SK-N-SH (cell line): Measurements from ENCODE around the gene PPP1R3D. TPM values are rescaled to one million over a fixed set of nuclear protein-coding genes. Genes with fewer than 3 reads are reported as not detected.

Source experiments
- CTCF ChIA-PET: fragments of 300-600, 350-600 bp; formaldehyde crosslinking; extraction: SDS; loops from one replicate; lab custom pipeline; 2021; lab: Yijun Ruan, JAX
- POLR2A ChIA-PET: fragments of 350-600 bp; sonication (Branson Sonifier 250); formaldehyde crosslinking; extraction: SDS; loops from one replicate; lab custom pipeline; 2020; ENCODE audit warnings: antibody characterized with exemption, inconsistent platforms; lab: Yijun Ruan, JAX
- DNase-seq: peaks from one replicate; pipeline ENCODE4 v3.0.0; 2012
- H2AFZ ChIP-seq: fragments of 200-600 bp; sonication (generic); 2 replicates; pipeline ENCODE4 v1.8.1; 2016; ENCODE audit warnings: antibody characterized with exemption, mild to moderate bottlenecking, low read depth
- H3F3A ChIP-seq: fragments of 200-600 bp; sonication (generic); replicated peaks from 2 replicates; pipeline ENCODE3; 2016; ENCODE audit warnings: antibody characterized with exemption, mild to moderate bottlenecking; ENCODE audit not compliant: insufficient read depth
- H3K27ac ChIP-seq, 2 experiments: fragments of 200-500 bp in 1 of 2; fragments of 200-600 bp in 1 of 2; sonication (Bioruptor generic) in 1 of 2; sonication (generic), shearing (Covaris generic) in 1 of 2; 2 replicates each; pipeline versions ENCODE4 v1.5.1 to v1.6.1; 2014 to 2016; ENCODE audit warnings: low read depth in 2 of 2, inconsistent platforms in 1 of 2, low read length in 1 of 2, mild to moderate bottlenecking in 1 of 2, mixed read lengths in 1 of 2
- H3K27me3 ChIP-seq: fragments of 200-600 bp; sonication (generic), shearing (Covaris generic); 2 replicates; pipeline ENCODE4 v1.6.1; 2016; ENCODE audit warnings: mixed run types; ENCODE audit not compliant: insufficient read depth
- H3K36me3 ChIP-seq, 2 experiments: fragments of 200-500 bp in 1 of 2; fragments of 200-600 bp in 1 of 2; sonication (Bioruptor generic) in 1 of 2; sonication (generic) in 1 of 2; replicated peaks in 1 of 2; 2 replicates each; pipeline versions ENCODE3 to v1.5.1; 2014 to 2016; ENCODE audit warnings: low read length in 1 of 2, mild to moderate bottlenecking in 1 of 2; ENCODE audit not compliant: insufficient read depth in 2 of 2, control insufficient read depth in 1 of 2
- H3K4me1 ChIP-seq, 2 experiments: fragments of 200-500 bp in 1 of 2; fragments of 200-600 bp in 1 of 2; sonication (Bioruptor generic) in 1 of 2; sonication (generic), shearing (Covaris generic) in 1 of 2; 2 replicates each; pipeline versions ENCODE4 v1.5.1 to v1.6.1; 2014 to 2016; ENCODE audit warnings: low read depth in 1 of 2, low read length in 1 of 2, mixed run types in 1 of 2; ENCODE audit not compliant: insufficient read depth in 2 of 2, control insufficient read depth in 1 of 2
- H3K4me2 ChIP-seq: fragments of 200-600 bp; sonication (generic), shearing (Covaris generic); 2 replicates; pipeline ENCODE4 v1.6.1; 2017; ENCODE audit warnings: mixed run types
- H3K4me3 ChIP-seq, 2 experiments: fragments of 200-500 bp in 1 of 2; fragments of 200-600 bp in 1 of 2; sonication (Bioruptor generic) in 1 of 2; sonication (generic), shearing (Covaris generic) in 1 of 2; 2 replicates each; pipeline versions ENCODE4 v1.5.1 to v1.8.1; 2014 to 2016; ENCODE audit warnings: low read depth in 2 of 2, inconsistent platforms in 1 of 2, low read length in 1 of 2, mild to moderate bottlenecking in 1 of 2, mixed read lengths in 1 of 2, moderate library complexity in 1 of 2
- H3K79me2 ChIP-seq: fragments of 200-600 bp; sonication (generic); 2 replicates; pipeline ENCODE4 v1.8.1; 2017; ENCODE audit warnings: mild to moderate bottlenecking; ENCODE audit not compliant: insufficient read depth
- H3K9ac ChIP-seq: fragments of 200-600 bp; sonication (generic); 2 replicates; pipeline ENCODE4 v1.6.1; 2017; ENCODE audit warnings: mixed run types
- H3K9me2 ChIP-seq: fragments of 200-600 bp; sonication (generic); 2 replicates; pipeline ENCODE4 v1.6.1; 2017; ENCODE audit warnings: mixed run types
- H3K9me3 ChIP-seq: fragments of 200-600 bp; sonication (generic); 2 replicates; pipeline ENCODE4 v1.6.1; 2017; ENCODE audit warnings: mixed run types, mild to moderate bottlenecking, moderate library complexity
- H4K20me1 ChIP-seq: fragments of 200-600 bp; sonication (generic); 2 replicates; pipeline ENCODE4 v1.6.1; 2017; ENCODE audit warnings: mild to moderate bottlenecking, mixed run types; ENCODE audit not compliant: insufficient read depth
- CHD2 ChIP-seq: fragments of 150-350 bp; IDR thresholded peaks from 2 replicates; pipeline ENCODE4 v1.6.1; 2018; ENCODE audit warnings: low read length; ENCODE audit not compliant: partially characterized antibody
- FOSL2 ChIP-seq: IDR thresholded peaks from 2 replicates; pipeline ENCODE4 v1.4.0; 2012; ENCODE audit warnings: low read depth, mild to moderate bottlenecking, moderate library complexity, borderline replicate concordance
- FOXJ3 ChIP-seq: sonication (generic); formaldehyde crosslinking; IDR thresholded peaks from 2 replicates; pipeline ENCODE4 v1.5.1; 2020; ENCODE audit warnings: mild to moderate bottlenecking, missing genetic modification reagents
- FOXM1 ChIP-seq: IDR thresholded peaks from 2 replicates; pipeline ENCODE4 v1.4.0; 2012; ENCODE audit warnings: low read depth, mild to moderate bottlenecking
- GATA2 ChIP-seq: sonication (generic); formaldehyde crosslinking; IDR thresholded peaks from 2 replicates; pipeline ENCODE4 v1.5.0; 2020; ENCODE audit warnings: mild to moderate bottlenecking, missing genetic modification reagents
- IRF3 ChIP-seq: fragments of 150-350 bp; IDR thresholded peaks from 2 replicates; pipeline ENCODE4 v1.6.1; 2016; ENCODE audit warnings: mild to moderate bottlenecking, low read depth, low read length
- MAX ChIP-seq: IDR thresholded peaks from 2 replicates; pipeline ENCODE4 v1.4.0; 2012; ENCODE audit warnings: low read depth
- MEF2A ChIP-seq: IDR thresholded peaks from 2 replicates; pipeline ENCODE4 v1.4.0; 2012; ENCODE audit warnings: low read depth, borderline replicate concordance
- MXI1 ChIP-seq: IDR thresholded peaks from 2 replicates; pipeline ENCODE4 v1.6.1; 2012; ENCODE audit warnings: mild to moderate bottlenecking, low read depth, low read length, improper control_type of control experiment
- NFIC ChIP-seq: IDR thresholded peaks from 2 replicates; pipeline ENCODE4 v1.4.0; 2012; ENCODE audit warnings: borderline replicate concordance
- NRF1 ChIP-seq: IDR thresholded peaks from 2 replicates; pipeline ENCODE4 v1.6.1; 2012; ENCODE audit warnings: low read depth, mild to moderate bottlenecking, low read length
- RCOR1 ChIP-seq: fragments of 150-350 bp; IDR thresholded peaks from 2 replicates; pipeline ENCODE4 v1.6.1; 2017; ENCODE audit warnings: antibody characterized with exemption, low read length
- RFX5 ChIP-seq: IDR thresholded peaks from 2 replicates; pipeline ENCODE4 v1.6.1; 2012; ENCODE audit warnings: mild to moderate bottlenecking, improper control_type of control experiment, low read length
- RXRA ChIP-seq: IDR thresholded peaks from 2 replicates; pipeline ENCODE4 v1.4.0; 2012; ENCODE audit warnings: low read depth, mild to moderate bottlenecking, borderline replicate concordance
- SIN3A ChIP-seq: IDR thresholded peaks from 2 replicates; pipeline ENCODE4 v1.6.1; 2012; ENCODE audit warnings: low read depth, mild to moderate bottlenecking, low read length, moderate library complexity, borderline replicate concordance
- TCF12 ChIP-seq: IDR thresholded peaks from 2 replicates; pipeline ENCODE4 v1.4.0; 2012
- TEAD4 ChIP-seq: IDR thresholded peaks from 2 replicates; pipeline ENCODE4 v1.4.0; 2012; ENCODE audit warnings: mild to moderate bottlenecking, borderline replicate concordance; ENCODE audit not compliant: insufficient read depth
- USF1 ChIP-seq: IDR thresholded peaks from 2 replicates; pipeline ENCODE4 v1.4.0; 2012; ENCODE audit warnings: low read depth, borderline replicate concordance
- USF2 ChIP-seq: fragments of 150-350 bp; IDR thresholded peaks from 2 replicates; pipeline ENCODE4 v1.6.1; 2017; ENCODE audit warnings: antibody characterized with exemption, low read length, low read depth, borderline replicate concordance
- YY1 ChIP-seq: IDR thresholded peaks from 2 replicates; pipeline ENCODE4 v1.4.0; 2012; ENCODE audit warnings: low read depth, mild to moderate bottlenecking
- WGBS: methylation state at CpG from one replicate; pipeline ENCODE4 v1.1.6; 2017; ENCODE audit warnings: low lambda C conversion rate; 5-methylcytosine and 5-hydroxymethylcytosine counted together
- polyA plus RNA-seq, 3 experiments: library from polyadenylated mRNA; depleted of rRNA; stranded (reverse); fragments of >200 nt; gene quantifications; 2 replicates each; pipeline ENCODE4 v1.2.3, GENCODE V29; 2012
- TF ChIP-seq, protein P1 (sequence below): IDR thresholded peaks from 2 replicates; pipeline ENCODE4; 2012

Gene PPP1R3D
- polyA plus RNA-seq, 1 of the 3 experiments (the other 2 are of a cell fraction), result 0.87 TPM

DNA sequence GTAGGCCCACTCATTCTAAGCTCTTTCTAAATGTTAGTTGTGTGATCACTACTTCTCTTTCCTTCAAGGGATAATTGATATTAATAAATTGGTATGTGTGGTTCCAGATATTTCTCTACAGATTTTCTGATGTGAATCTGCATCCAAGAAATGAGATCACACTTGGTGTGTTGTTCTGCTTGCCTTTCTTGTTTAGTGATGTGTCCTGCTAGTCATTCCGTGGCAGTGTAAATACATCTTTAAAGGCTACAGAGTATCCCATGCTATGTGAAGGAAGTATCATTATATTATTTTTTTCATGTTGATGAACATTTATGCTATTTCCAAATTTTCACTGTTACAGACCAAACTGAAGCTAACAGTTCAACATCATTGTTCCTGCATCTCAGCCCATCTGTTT is 31.3 kb upstream of the PPP1R3D start:
- Histone ChIP-seq H3K9ac (no peak overlapping the region), H2AFZ (no peak overlapping the region), H3K4me3 (no peak overlapping the region), H3K27me3 (no peaks in the 10 kb centered on the region), H4K20me1 (no peaks in the 10 kb centered on the region), H3K4me2 (no peak overlapping the region), H3K9me2 (no peaks in the 10 kb centered on the region), H3F3A (no peaks in the 10 kb centered on the region), H3K9me3 (no peaks in the 10 kb centered on the region), H3K79me2 (no peaks in the 10 kb centered on the region), H3K27ac (no peak overlapping the region), H3K36me3 (no peaks in the 10 kb centered on the region), H3K4me1 (no peaks in the 10 kb centered on the region)
- CTCF ChIA-PET, result no interaction called here
- DNase-seq, result no peak
- 30% methylated on average over 1 of the region's 1 CpG for WGBS
- TF ChIP-seq FOXM1, result no peak
- TF ChIP-seq RFX5, result no peak
- no peak for TF ChIP-seq CHD2
- TF ChIP-seq NRF1, result no peak
- POLR2A ChIA-PET, result no interaction called here

GRCh38 chr20:59966428-59966827 is 26.3 kb upstream of the PPP1R3D start:
- no peak overlapping the region for H3K4me2 ChIP-seq
- H3K27me3 ChIP-seq, result no peaks in the 10 kb centered on the region
- TF ChIP-seq FOXJ3 (CRISPR knock-in tag) (no peak), TEAD4 (no peak), YY1 (no peak), RCOR1 (no peak), MAX (no peak), IRF3 (no peak), TCF12 (no peak), RXRA (no peak)
- H3K27ac ChIP-seq, result no peak overlapping the region
- no peaks in the 10 kb centered on the region for H3F3A ChIP-seq
- CTCF ChIA-PET, result interaction anchor here (2.7 kb wide), 1 partner anchor 11 kb away, joined by 7 read pairs; no protein-coding TSS in a partner anchor
- POLR2A ChIA-PET, result no interaction called here
- DNase-seq, result no peak
- H3K9me3 ChIP-seq, result no peaks in the 10 kb centered on the region
- H2AFZ ChIP-seq, result no peak overlapping the region
- no peaks in the 10 kb centered on the region for H3K79me2 ChIP-seq
- H3K4me3 ChIP-seq, result no peak overlapping the region
- H3K36me3 ChIP-seq, result no peaks in the 10 kb centered on the region
- 49% methylated on average over 3 of the region's 3 CpGs for WGBS
- H3K9me2 ChIP-seq, result no peaks in the 10 kb centered on the region
- no peaks in the 10 kb centered on the region for H4K20me1 ChIP-seq
- no peak overlapping the region for H3K9ac ChIP-seq
- H3K4me1 ChIP-seq, result no peaks in the 10 kb centered on the region

DNA sequence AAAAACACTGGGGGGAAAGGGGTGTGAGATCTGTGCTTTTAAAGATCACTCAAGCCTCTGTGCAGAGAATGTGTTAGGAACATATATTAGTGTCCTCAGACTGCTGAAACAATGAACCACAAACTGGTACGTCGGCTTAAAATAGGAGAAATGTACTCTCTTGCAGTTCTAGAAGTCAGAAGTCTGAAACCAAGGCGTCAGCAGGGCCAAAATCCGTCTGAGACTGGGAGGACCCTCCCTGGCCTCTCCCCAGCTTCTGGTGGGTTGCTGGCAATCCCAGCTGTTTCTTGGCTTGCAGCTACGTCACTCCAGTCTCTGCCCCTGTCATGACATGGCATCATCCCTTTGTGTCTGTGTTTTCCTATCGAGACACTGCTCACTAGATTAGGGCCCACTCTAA is 22.1 kb upstream of the PPP1R3D start:
- no peaks in the 10 kb centered on the region; a peak in 1 of 4 replicates for H3K4me1 ChIP-seq
- no peak overlapping the region for H3K9ac ChIP-seq
- H3K27ac ChIP-seq, result no peak overlapping the region
- POLR2A ChIA-PET, result no interaction called here
- H3K9me2 ChIP-seq, result no peaks in the 10 kb centered on the region
- H3F3A ChIP-seq, result no peaks in the 10 kb centered on the region
- 47% methylated on average over 6 of the region's 6 CpGs for WGBS
- no peaks in the 10 kb centered on the region for H4K20me1 ChIP-seq
- no peak overlapping the region for H2AFZ ChIP-seq
- no peaks in the 10 kb centered on the region for H3K9me3 ChIP-seq
- no peaks in the 10 kb centered on the region for H3K36me3 ChIP-seq
- no peak for DNase-seq
- H3K4me3 ChIP-seq, result no peak overlapping the region
- no peak overlapping the region for H3K4me2 ChIP-seq
- H3K79me2 ChIP-seq, result no peaks in the 10 kb centered on the region
- H3K27me3 ChIP-seq, result no peaks in the 10 kb centered on the region
- CTCF ChIA-PET, result interaction anchor here (2.7 kb wide), 1 partner anchor 28 kb away, joined by 9 read pairs; the partner anchor contains the start of gene SYCP2
- TF ChIP-seq USF1 (no peak), NFIC (no peak), USF2 (no peak), GATA2 (CRISPR knock-in tag) (no peak), NRF1 (no peak), MEF2A (no peak), SIN3A (no peak), TEAD4 (no peak), FOSL2 (no peak), TCF12 (no peak), MXI1 (no peak)
- TF ChIP-seq, protein P1, sequence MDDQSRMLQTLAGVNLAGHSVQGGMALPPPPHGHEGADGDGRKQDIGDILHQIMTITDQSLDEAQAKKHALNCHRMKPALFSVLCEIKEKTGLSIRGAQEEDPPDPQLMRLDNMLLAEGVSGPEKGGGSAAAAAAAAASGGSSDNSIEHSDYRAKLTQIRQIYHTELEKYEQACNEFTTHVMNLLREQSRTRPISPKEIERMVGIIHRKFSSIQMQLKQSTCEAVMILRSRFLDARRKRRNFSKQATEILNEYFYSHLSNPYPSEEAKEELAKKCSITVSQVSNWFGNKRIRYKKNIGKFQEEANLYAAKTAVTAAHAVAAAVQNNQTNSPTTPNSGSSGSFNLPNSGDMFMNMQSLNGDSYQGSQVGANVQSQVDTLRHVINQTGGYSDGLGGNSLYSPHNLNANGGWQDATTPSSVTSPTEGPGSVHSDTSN, result no peak
